ENCODE measurements around the gene GID4. TPM values are rescaled to one million over a fixed set of nuclear protein-coding genes. Genes with fewer than 3 reads are reported as not detected.

Gene GID4
- total RNA-seq, result 10 to 100 TPM in 4 of 7 donors, 1 to 10 TPM in 3; 6.0 to 13.2 (median 11.2) TPM
- 10 to 100 TPM in 1 of 2 donors, 1 to 10 TPM in 1; 8.2 to 14.4 TPM for polyA plus RNA-seq
- long read RNA-seq, donor 1, partial matches to known transcripts, result 1 of 5 reads
- long read RNA-seq, donor 1, other reads (novel, unspliced or antisense), result 4 of 5 reads
- long read RNA-seq, donor 2, full-length matches to known transcripts, result 9 of 9 reads
- long read RNA-seq, donor 2, partial matches to known transcripts, result 0 of 9 reads
- long read RNA-seq, donor 2, other reads (novel, unspliced or antisense), result 0 of 9 reads
- long read RNA-seq, donor 3, full-length matches to known transcripts, result 4 of 8 reads
- long read RNA-seq, donor 3, partial matches to known transcripts, result 1 of 8 reads
- long read RNA-seq, donor 3, other reads (novel, unspliced or antisense), result 3 of 8 reads

DNA sequence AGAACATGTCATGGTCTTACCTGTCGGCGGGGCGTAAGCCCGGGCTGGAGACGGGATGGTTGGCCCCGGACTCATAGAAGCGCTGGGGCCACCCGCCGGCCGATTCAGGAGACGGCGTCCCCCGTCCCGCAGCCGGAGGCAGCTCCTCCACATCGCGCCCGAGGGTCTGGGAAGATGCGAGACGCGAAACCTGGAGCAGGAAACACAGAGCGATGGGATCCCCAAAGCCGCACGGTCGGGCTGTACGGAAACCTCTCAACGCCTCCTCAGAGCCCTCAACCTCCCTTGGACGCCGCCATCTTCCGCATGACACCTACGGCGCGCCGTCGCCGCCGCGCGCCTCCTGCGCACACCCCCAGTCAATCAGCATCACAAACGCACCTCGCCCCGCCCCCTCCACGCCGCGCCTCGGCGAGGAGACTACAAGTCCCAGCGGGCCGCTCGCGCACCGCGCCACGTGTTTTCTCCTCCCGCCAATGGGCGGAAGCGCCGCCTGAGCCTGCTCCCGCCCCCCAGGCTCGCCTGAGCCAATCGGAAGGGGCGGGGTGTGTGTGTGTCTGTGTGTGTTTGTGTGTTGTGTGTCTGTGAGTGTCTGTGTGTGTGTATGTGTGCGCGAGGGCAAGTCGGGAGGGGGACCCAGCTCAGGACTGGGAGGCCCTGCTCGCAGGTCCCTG, at the start of gene GID4, which contains the start of gene ATPAF2:
Gene GID4, plus strand, starts transcription at position 548 of the 674 bp plus-strand sequence. Its CDS starts 57 bp downstream, at position 605.
Gene ATPAF2, minus strand, starts transcription at position 308 of the 674 bp plus-strand sequence. Its CDS starts 155 bp downstream, at position 153.
- intact Hi-C loops (cut with DNase I), result loop anchor here in 3 of 4 donors (5.0 to 10.0 kb wide), 5 partner anchors 144 to 357 kb away; partner anchors contain the start of gene RAI1 (in 2 of the 3)

DNA sequence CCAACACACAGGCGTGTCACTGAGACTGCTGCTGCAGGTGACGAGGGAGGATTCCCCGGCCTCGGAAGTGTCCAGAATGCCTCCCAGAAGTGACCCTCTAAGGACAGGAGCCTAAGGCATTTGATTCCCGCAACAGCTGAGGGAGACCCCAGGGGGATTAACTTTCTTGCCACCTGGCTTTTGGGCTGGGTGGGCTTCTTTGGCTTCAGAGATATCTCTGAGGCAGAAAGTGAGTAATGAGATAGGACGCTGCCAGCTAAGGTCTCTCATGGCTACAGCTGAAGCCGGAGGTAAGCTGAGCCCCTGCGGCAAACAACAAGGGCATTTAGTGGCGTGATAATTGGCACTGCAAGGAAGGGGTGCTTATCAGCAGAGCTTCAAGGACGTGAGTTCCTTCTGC, 49.6 kb upstream of the GID4 start:
- 77 to 83% (median 78%) methylated on average over 10 of the region's 10 CpGs for WGBS, 3 donors
- no peak overlapping the region for H3K4me3 ChIP-seq
- H3K4me1 ChIP-seq (ENCODE audit: insufficient read depth), result peaks cover 3% of the 10 kb centered on the region
- H3K9me3 ChIP-seq, result no peaks in the 10 kb centered on the region
- H3K27ac ChIP-seq, result no peak overlapping the region
- TF ChIP-seq EP300 (IDR thresholded peaks at IDR 0.05) (no peak), POLR2A (IDR thresholded peaks at IDR 0.05) (no peak)
- TF ChIP-seq, protein P1, sequence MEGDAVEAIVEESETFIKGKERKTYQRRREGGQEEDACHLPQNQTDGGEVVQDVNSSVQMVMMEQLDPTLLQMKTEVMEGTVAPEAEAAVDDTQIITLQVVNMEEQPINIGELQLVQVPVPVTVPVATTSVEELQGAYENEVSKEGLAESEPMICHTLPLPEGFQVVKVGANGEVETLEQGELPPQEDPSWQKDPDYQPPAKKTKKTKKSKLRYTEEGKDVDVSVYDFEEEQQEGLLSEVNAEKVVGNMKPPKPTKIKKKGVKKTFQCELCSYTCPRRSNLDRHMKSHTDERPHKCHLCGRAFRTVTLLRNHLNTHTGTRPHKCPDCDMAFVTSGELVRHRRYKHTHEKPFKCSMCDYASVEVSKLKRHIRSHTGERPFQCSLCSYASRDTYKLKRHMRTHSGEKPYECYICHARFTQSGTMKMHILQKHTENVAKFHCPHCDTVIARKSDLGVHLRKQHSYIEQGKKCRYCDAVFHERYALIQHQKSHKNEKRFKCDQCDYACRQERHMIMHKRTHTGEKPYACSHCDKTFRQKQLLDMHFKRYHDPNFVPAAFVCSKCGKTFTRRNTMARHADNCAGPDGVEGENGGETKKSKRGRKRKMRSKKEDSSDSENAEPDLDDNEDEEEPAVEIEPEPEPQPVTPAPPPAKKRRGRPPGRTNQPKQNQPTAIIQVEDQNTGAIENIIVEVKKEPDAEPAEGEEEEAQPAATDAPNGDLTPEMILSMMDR (IDR thresholded peaks at IDR 0.05), result no peak
- intact Hi-C loops (cut with DNase I), result no loop called here
- no peaks in the 10 kb centered on the region for H3K27me3 ChIP-seq
- no peaks in the 10 kb centered on the region for H3K36me3 ChIP-seq
- no peak for DNase-seq

More for the DNA sequence above, at the start of gene GID4, which contains the start of gene ATPAF2:
- H3K36me3 ChIP-seq, result no peaks in the 10 kb centered on the region
- H3K27ac ChIP-seq, result peak within 1 kb of the TSS; percentile 61 to 68
- peaks cover 7% of the 10 kb centered on the region for H3K4me1 ChIP-seq (ENCODE audit: insufficient read depth)
- peak; percentile 99 to 100 (median 100) for DNase-seq
- 0 to 1% (median 0%) methylated on average over 54 to 67 of the region's 67 CpGs for WGBS, 3 donors
- peak within 1 kb of the TSS; percentile 91 for H3K4me3 ChIP-seq
- TF ChIP-seq, protein P1 (IDR thresholded peaks at IDR 0.05), result peak in 1 of 3 donors; percentile 24
- TF ChIP-seq EP300 (IDR thresholded peaks at IDR 0.05) (no peak), POLR2A (IDR thresholded peaks at IDR 0.05) (peak; percentile 18)
- no peaks in the 10 kb centered on the region for H3K27me3 ChIP-seq
- no peaks in the 10 kb centered on the region for H3K9me3 ChIP-seq

DNA sequence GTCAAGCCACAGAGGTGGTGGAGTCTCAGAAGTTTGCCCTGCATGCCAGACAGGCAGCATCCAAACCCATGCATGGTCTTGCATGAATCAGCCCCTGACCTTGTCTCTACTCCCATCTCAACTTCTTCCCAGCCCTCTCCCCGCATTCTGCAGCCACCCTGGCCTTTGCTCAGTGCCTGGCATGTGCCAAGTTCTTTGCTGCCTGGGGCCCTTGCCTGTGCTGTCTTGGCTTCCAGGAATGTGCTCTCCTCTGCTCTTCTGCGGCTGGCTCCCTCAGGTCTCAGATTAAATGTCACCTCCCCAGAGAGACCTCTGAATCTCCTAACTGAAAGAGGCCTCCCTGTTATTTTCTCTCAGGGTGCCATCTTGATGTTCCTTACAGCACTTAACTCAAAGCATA, 48.9 kb upstream of the GID4 start:
- WGBS, 3 donors, result 82 to 89% (median 87%) methylated on average over 2 of the region's 2 CpGs
- Histone ChIP-seq H3K27ac (no peak overlapping the region), H3K9me3 (no peaks in the 10 kb centered on the region), H3K4me3 (no peak overlapping the region), H3K4me1 (ENCODE audit: insufficient read depth) (peaks cover 5% of the 10 kb centered on the region), H3K27me3 (no peaks in the 10 kb centered on the region), H3K36me3 (no peaks in the 10 kb centered on the region)
- intact Hi-C loops (cut with DNase I), result no loop called here
- DNase-seq, result no peak
- TF ChIP-seq, protein P1 (IDR thresholded peaks at IDR 0.05), result no peak
- TF ChIP-seq POLR2A (IDR thresholded peaks at IDR 0.05) (no peak), EP300 (IDR thresholded peaks at IDR 0.05) (no peak)

DNA sequence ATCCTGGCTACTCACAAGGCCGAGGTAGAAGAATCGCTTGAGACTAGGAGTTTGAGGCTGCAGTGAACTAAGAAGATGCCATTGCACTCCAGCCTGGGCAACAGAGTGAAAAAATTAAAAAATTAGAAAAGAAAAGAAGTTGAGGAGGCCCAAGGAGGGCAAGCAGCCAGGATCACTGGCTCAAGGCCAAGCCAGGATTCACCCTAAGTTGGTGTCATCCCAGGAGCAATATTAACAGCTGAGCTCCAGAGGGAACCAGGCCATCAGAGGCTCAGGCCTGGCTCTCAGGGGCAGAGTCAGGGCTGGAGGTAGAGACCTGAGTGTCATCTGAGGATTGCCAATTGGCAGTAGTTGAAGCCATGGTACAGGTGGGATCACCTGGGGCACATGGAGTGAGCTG, 45.8 kb upstream of the GID4 start:
- Histone ChIP-seq H3K27ac (peak overlapping the region in 1 of 2 donors; percentile 13), H3K4me1 (ENCODE audit: insufficient read depth) (peaks cover 5% of the 10 kb centered on the region), H3K9me3 (no peaks in the 10 kb centered on the region), H3K27me3 (no peaks in the 10 kb centered on the region), H3K36me3 (no peaks in the 10 kb centered on the region), H3K4me3 (no peak overlapping the region)
- intact Hi-C loops (cut with DNase I), result no loop called here
- DNase-seq, result peak in 1 of 5 donors; percentile 61
- TF ChIP-seq POLR2A (IDR thresholded peaks at IDR 0.05) (no peak), EP300 (IDR thresholded peaks at IDR 0.05) (no peak)
- TF ChIP-seq, protein P1 (IDR thresholded peaks at IDR 0.05), result no peak
- 84 to 96% (median 94%) methylated on average over 2 of the region's 2 CpGs for WGBS, 3 donors
